Heart left ventricle (tissue), 16 donors: Measurements from ENCODE around the gene OXSR1. TPM values are rescaled to one million over a fixed set of nuclear protein-coding genes. Genes with fewer than 3 reads are reported as not detected.
A peak's percentile ranks its signal among the peaks of the same experiment; 100 is the strongest.

ENCODE experiments used
- ATAC-seq, 4 donors: fragments of 200-7000 bp; cut with Tn5 transposase; one replicate each; pipeline ENCODE4 v1.9.1; 2020 to 2022; ENCODE audit warnings: moderate library complexity in 4 of 4, mild to moderate bottlenecking in 3 of 4, moderate number of reproducible peaks in 1 of 4
- DNase-seq, 5 donors: peaks; one replicate each; pipeline ENCODE4 v3.0.0-alpha.2; 2020
- H3K27ac ChIP-seq, 12 donors: fragments of 200-600 bp; sonication (generic) in 4 of 12; one replicate each; pipeline versions ENCODE4 v1.5.0 to v1.8.0; 2016 to 2022; ENCODE audit warnings: mild to moderate bottlenecking in 2 of 12
- H3K27me3 ChIP-seq, 9 donors: fragments of 200-600 bp; sonication (generic) in 2 of 9; one replicate each; pipeline versions ENCODE4 v1.5.1 to v1.8.0; 2016 to 2022; ENCODE audit warnings: mild to moderate bottlenecking in 3 of 9
- H3K36me3 ChIP-seq, 9 donors: fragments of 200-600 bp; sonication (generic) in 2 of 9; one replicate each; pipeline versions ENCODE4 v1.5.0 to v1.8.0; 2018 to 2022; ENCODE audit warnings: mild to moderate bottlenecking in 2 of 9
- H3K4me1 ChIP-seq, 12 donors: fragments of 200-600 bp; sonication (generic) in 4 of 12; one replicate each; pipeline versions ENCODE4 v1.5.0 to v1.8.0; 2016 to 2022; ENCODE audit warnings: mild to moderate bottlenecking in 3 of 12
- H3K4me3 ChIP-seq, 12 donors: fragments of 200-600 bp; sonication (generic) in 4 of 12; one replicate each; pipeline versions ENCODE4 v1.5.0 to v1.8.0; 2017 to 2022; ENCODE audit warnings: mild to moderate bottlenecking in 9 of 12, moderate library complexity in 4 of 12
- H3K9me3 ChIP-seq, 12 donors: fragments of 200-600 bp; sonication (generic) in 4 of 12; one replicate each; pipeline versions ENCODE4 v1.5.0 to v1.8.0; 2016 to 2022; ENCODE audit warnings: mild to moderate bottlenecking in 1 of 12
- CTCF ChIP-seq, 12 donors: fragments of 200-600 bp; sonication (generic) in 4 of 12; IDR thresholded peaks; one replicate each; pipeline versions ENCODE4 v1.5.0 to v1.8.0; 2018 to 2022; ENCODE audit warnings: antibody characterized with exemption in 12 of 12, mild to moderate bottlenecking in 5 of 12
- POLR2A ChIP-seq, 2 donors: fragments of 450-650 bp; IDR thresholded peaks; one replicate each; pipeline ENCODE4 v1.6.1; 2017; ENCODE audit warnings: antibody characterized with exemption in 2 of 2, mild to moderate bottlenecking in 2 of 2, moderate library complexity in 2 of 2
- WGBS, 4 donors: extraction: QIAGEN DNeasy Blood & Tissue Kit in 2 of 4; methylation state at CpG; one replicate each; pipeline versions ENCODE4 v1.1.5 to v1.1.7; 2013 to 2018; 5-methylcytosine and 5-hydroxymethylcytosine counted together
- intact Hi-C, 10 donors: fragments of 100-400 bp; cut with DNase I; formaldehyde crosslinking; loops; one replicate each; pipeline versions ENCODE4 v1.11.1 to v1.14.2; 2022
- polyA plus RNA-seq, 2 donors: library from polyadenylated mRNA; stranded (reverse); fragments of 200-250 nt; gene quantifications; one replicate each; pipeline ENCODE4 v1.2.3, GENCODE V29; 2013
- total RNA-seq, 9 donors: library from RNA; depleted of rRNA in 2 of 9; stranded (reverse); fragments of >200 nt in 2 of 9; fragmentation: NEBNext Ultra II Directional in 3 of 9; extraction: Animal tissue kit (Norgen Biotek cat#: 25700) in 3 of 9; gene quantifications; one replicate each; pipeline versions ENCODE4 v1.1.0 to v1.2.4, GENCODE V29; 2016 to 2023
- donor health status: ischemic (EF 13 %, LVEDD 7.1; RV severe dilation, severe dysfunction).
- donor health status: healthy with polysubstance abuse.
- donor health status: DM: no; HTN: yes; CAD: no.
- donor health status: DM: no; HTN: no; CAD: no.
- donor health status: ischemic (EF 25% LVEDD 6.9; RV normal size, moderate dysfunction).
- donor health status: ischemic (EF 25% LVEDD 5.7; RV mildly dilated, moderate dysfunction).
- donor health status: healthy.
- donor health status: DM: yes; HTN: yes; CAD: no.
- donor health status: ischemic (EF 35%, LVEDD 5.7; RV mildly dilated, moderate dysfunction).
- donor health status: nonischemic (EF 11% LVEDD 7.7; RV severe dilation, severe dysfunction).
- donor health status: DM: yes; HTN: yes; CAD: no.
- donor health status: PGD.
- donor health status: ischemic (EF 29% LVEDD 5.4; RV normal size, mild dysfunction).
- donor health status: nonischemic (EF 23%, LVEDD 6.1; RV moderate dilation, normal function).

Gene OXSR1
- total and polyA plus RNA-seq, 11 donors: 10.4 to 38.3 (median 31.7) TPM

DNA sequence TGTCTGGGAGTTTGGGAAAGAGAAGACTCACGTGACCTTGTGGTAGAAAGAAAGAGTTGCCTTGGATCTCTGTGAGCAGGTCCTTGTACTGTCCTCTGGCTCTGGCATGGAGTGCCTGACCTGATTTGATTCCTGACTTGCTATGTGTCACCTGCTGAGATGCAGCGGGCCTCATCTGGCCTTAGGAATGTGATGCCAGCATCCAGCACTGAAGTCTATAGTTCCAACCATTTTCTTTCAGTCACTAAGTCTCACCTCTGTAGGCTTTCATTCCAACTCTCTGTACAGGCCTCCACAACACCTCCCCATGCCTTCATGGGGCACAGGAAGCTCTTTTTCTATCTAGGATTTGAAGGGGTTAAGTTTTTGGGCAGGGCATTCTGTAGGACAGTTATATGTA, 12.1 kb upstream of the OXSR1 start:
- peaks cover 0 to 61% (median 0%) of the 10 kb centered on the region in 12 donors for H3K4me1 ChIP-seq
- TF ChIP-seq CTCF (IDR thresholded peaks at IDR 0.05) (no peak), POLR2A (IDR thresholded peaks at IDR 0.05) (no peak)

GRCh38 chr3:38154033-38154494, 11.3 kb upstream of the OXSR1 start:
- Histone ChIP-seq H3K27ac (peak overlapping the region in 1 of 12 donors; percentile 43), H3K27me3 (no peaks in the 10 kb centered on the region), H3K36me3 (no peaks in the 10 kb centered on the region), H3K4me3 (no peak overlapping the region), H3K4me1 (peaks cover 0 to 54% (median 0%) of the 10 kb centered on the region in 12 donors), H3K9me3 (no peaks in the 10 kb centered on the region)
- intact Hi-C loops: no loop called here
- ATAC-seq: peak in 2 of 4 donors; percentile 38 to 56
- no peak for TF ChIP-seq POLR2A (IDR thresholded peaks at IDR 0.05)
- TF ChIP-seq CTCF (IDR thresholded peaks at IDR 0.05): no peak
- WGBS, 4 donors: 86 to 89% (median 87%) methylated on average over 2 of the region's 2 CpGs
- DNase-seq: no peak

More for the DNA sequence above, 12.1 kb upstream of the OXSR1 start:
- ATAC-seq: no peak
- WGBS, 4 donors: 89 to 100% (median 95%) methylated on average over 2 of the region's 2 CpGs
- no peaks in the 10 kb centered on the region for H3K36me3 ChIP-seq
- no peaks in the 10 kb centered on the region for H3K9me3 ChIP-seq
- H3K27me3 ChIP-seq: no peaks in the 10 kb centered on the region
- peak overlapping the region in 1 of 12 donors; percentile 3 for H3K27ac ChIP-seq
- no peak overlapping the region for H3K4me3 ChIP-seq
- intact Hi-C loops: no loop called here
- no peak for DNase-seq

DNA sequence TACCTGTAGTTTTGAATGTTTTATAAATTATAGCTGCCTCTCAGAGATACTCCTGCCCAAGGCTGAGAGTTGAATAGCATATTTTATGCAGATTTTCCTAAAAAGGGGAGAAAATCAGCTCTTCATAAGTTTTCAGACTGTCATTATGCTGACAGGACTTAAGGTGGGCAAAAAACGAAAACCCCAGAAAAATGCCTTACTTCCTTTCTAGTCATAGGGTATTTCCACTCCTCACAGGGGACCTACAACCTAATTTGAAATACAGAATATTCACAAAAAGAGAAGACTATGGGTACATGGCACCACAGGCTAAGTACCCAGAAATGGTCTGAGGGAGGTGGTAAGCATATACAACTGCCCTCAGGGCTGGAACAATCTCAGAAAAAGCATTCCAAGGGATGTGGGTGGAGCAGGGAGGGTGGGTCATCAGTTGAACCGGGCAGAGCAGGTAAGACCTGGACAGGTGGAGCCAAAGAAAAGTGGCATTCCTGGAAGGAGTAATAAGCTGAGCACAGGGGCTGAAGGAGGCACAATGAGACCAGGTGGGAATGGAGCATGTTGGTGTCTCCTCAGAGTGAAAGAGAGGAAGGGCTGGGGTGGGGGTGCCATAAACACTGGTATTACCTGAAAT, 10.6 kb upstream of the OXSR1 start:
- TF ChIP-seq CTCF (IDR thresholded peaks at IDR 0.05) (no peak), POLR2A (IDR thresholded peaks at IDR 0.05) (no peak)
- Histone ChIP-seq H3K4me1 (peaks cover 0 to 47% (median 0%) of the 10 kb centered on the region in 12 donors), H3K9me3 (no peaks in the 10 kb centered on the region), H3K4me3 (no peak overlapping the region), H3K27ac (peak overlapping the region in 1 of 12 donors; percentile 43), H3K36me3 (no peaks in the 10 kb centered on the region), H3K27me3 (no peaks in the 10 kb centered on the region)
- DNase-seq (no peak), ATAC-seq (no peak)
- 71 to 73% (median 72%) methylated on average over 2 of the region's 2 CpGs for WGBS, 4 donors
- intact Hi-C loops: no loop called here

GRCh38 chr3:38155825-38156224, 9.5 kb upstream of the OXSR1 start:
- TF ChIP-seq CTCF (IDR thresholded peaks at IDR 0.05) (no peak), POLR2A (IDR thresholded peaks at IDR 0.05) (no peak)
- no peaks in the 10 kb centered on the region for H3K27me3 ChIP-seq
- 89 to 96% (median 95%) methylated on average over 2 of the region's 2 CpGs for WGBS, 4 donors
- H3K27ac ChIP-seq: no peak overlapping the region
- ATAC-seq (no peak), DNase-seq (no peak)
- H3K9me3 ChIP-seq: no peaks in the 10 kb centered on the region
- intact Hi-C loops: no loop called here
- peaks cover 0 to 38% (median 0%) of the 10 kb centered on the region in 12 donors for H3K4me1 ChIP-seq
- no peak overlapping the region for H3K4me3 ChIP-seq
- no peaks in the 10 kb centered on the region for H3K36me3 ChIP-seq
